OCI-LY7 (cell line): Measurements from ENCODE around the gene POU2AF3. TPM values are rescaled to one million over a fixed set of nuclear protein-coding genes. Genes with fewer than 3 reads are reported as not detected.

Experiments
- BruUV-seq: library from RNA; stranded (reverse); fragments of 400-500 nt; replicated peaks from 2 replicates; lab custom pipeline; 2021; lab: Mats Ljungman, UMichigan
- CTCF ChIA-PET: fragments of 300-600 bp; sonication (Branson Sonifier 250); formaldehyde crosslinking; loops from one replicate; lab custom pipeline; 2022; ENCODE audit warnings: antibody characterized with exemption; ENCODE audit not compliant: unreplicated experiment; lab: Charles Lee
- POLR2A ChIA-PET: fragments of 300-600 bp; sonication (Branson Sonifier 250); formaldehyde crosslinking; loops from one replicate; lab custom pipeline; 2022; ENCODE audit warnings: antibody characterized with exemption; lab: Charles Lee
- DNase-seq: peaks from one replicate; pipeline ENCODE4 v3.0.0-alpha.2; 2015; ENCODE audit warnings: low spot score
- H2AFZ ChIP-seq: fragments of 200-600 bp; sonication (generic), shearing (Covaris generic); 2 replicates; pipeline ENCODE4 v1.6.1; 2014; ENCODE audit warnings: mild to moderate bottlenecking, antibody characterized with exemption, low read length, moderate library complexity
- H3K27ac ChIP-seq: fragments of 200-600 bp; sonication (generic); 2 replicates; pipeline ENCODE4 v1.5.1; 2014; ENCODE audit warnings: mixed run types, low read depth, mild to moderate bottlenecking, moderate library complexity, low read length, inconsistent platforms; ENCODE audit not compliant: poor library complexity, severe bottlenecking
- H3K36me3 ChIP-seq: fragments of 200-600 bp; sonication (generic); 2 replicates; pipeline ENCODE4 v1.6.1; 2014; ENCODE audit warnings: mild to moderate bottlenecking, antibody characterized with exemption, low read length, moderate library complexity, mixed read lengths; ENCODE audit not compliant: insufficient read depth
- H3K4me1 ChIP-seq: fragments of 200-600 bp; sonication (generic); 2 replicates; pipeline ENCODE4 v1.5.1; 2014; ENCODE audit warnings: mild to moderate bottlenecking, low read length; ENCODE audit not compliant: insufficient read depth, poor library complexity, severe bottlenecking
- H3K4me2 ChIP-seq: fragments of 200-600 bp; sonication (generic); 2 replicates; pipeline ENCODE4 v1.6.1; 2014; ENCODE audit warnings: mild to moderate bottlenecking, low read length
- H3K4me3 ChIP-seq: fragments of 200-600 bp; sonication (generic); 2 replicates; pipeline ENCODE4 v1.5.1; 2014; ENCODE audit warnings: mild to moderate bottlenecking, low read depth, low read length; ENCODE audit not compliant: poor library complexity, severe bottlenecking
- H3K79me2 ChIP-seq: fragments of 200-600 bp; sonication (generic); 2 replicates; pipeline ENCODE4 v1.6.1; 2016; ENCODE audit warnings: low read depth, mild to moderate bottlenecking, low read length, moderate library complexity, mixed read lengths; ENCODE audit not compliant: insufficient read depth
- H3K9me2 ChIP-seq: fragments of 200-600 bp; sonication (generic); 2 replicates; pipeline ENCODE4 v1.6.1; 2016; ENCODE audit warnings: mild to moderate bottlenecking, low read length, mixed read lengths; ENCODE audit not compliant: insufficient read depth
- H3K9me3 ChIP-seq: fragments of 200-600 bp; sonication (generic); 2 replicates; pipeline ENCODE4 v1.6.1; 2014; ENCODE audit warnings: mild to moderate bottlenecking, mixed run types, low read length, mixed read lengths
- H4K20me1 ChIP-seq: fragments of 200-600 bp; sonication (generic); 2 replicates; pipeline ENCODE4 v1.6.1; 2014; ENCODE audit warnings: mild to moderate bottlenecking, antibody characterized with exemption, low read length, moderate library complexity, mixed read lengths; ENCODE audit not compliant: insufficient read depth
- EZH2phosphoT487 ChIP-seq: fragments of 200-600 bp; sonication (generic); IDR thresholded peaks from 2 replicates; pipeline ENCODE4 v1.6.1; 2018; ENCODE audit warnings: low read depth, borderline replicate concordance, mild to moderate bottlenecking, mixed run types, antibody characterized with exemption, low read length, moderate library complexity, mixed read lengths
- intact Hi-C: fragments of 100-400 bp; cut with micrococcal nuclease; formaldehyde crosslinking; loops from one replicate; pipeline ENCODE4 v1.10.0; 2022; ENCODE audit not compliant: unreplicated experiment
- total RNA-seq, 2 experiments: library from RNA; depleted of rRNA in 1 of 2; stranded (reverse); fragments of >200 nt in 1 of 2; shearing (Covaris generic) in 1 of 2; gene quantifications; 2 replicates each; pipeline ENCODE4 v1.2.3, GENCODE V29; 2014 to 2022
- TF ChIP-seq, protein P1 (sequence below): fragments of 200-600 bp; sonication (generic); conservative IDR thresholded peaks from 2 replicates; pipeline ENCODE4 v1.5.1; 2014; ENCODE audit warnings: mild to moderate bottlenecking, antibody characterized with exemption, low read length, moderate library complexity, mixed read lengths

Gene POU2AF3
- total RNA-seq, 2 experiments from 2014 or later: not detected

DNA sequence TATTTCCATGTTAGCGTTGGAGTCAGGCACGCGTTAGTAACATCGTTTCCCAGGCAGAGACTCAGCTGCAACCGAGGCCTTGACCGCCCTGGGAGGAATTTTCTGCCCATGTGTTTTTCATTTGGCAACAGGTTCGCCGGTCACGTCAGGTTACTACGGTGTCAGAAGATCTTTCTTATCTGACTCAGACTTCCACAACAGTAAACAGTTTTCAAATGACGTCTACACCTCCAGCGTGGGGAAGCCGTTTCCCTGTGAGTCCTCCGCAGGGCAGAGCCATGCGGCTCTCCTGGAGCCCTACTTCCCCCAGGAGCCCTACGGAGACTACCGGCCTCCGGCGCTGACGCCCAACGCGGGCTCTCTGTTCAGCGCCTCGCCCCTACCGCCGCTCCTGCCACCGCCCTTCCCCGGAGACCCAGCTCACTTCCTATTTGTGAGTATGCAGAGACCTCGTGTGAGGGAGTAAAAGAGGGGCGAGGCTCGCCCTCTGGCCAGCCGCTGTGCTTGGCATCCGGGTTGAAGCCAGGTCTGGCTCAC lies 14.3 kb upstream of the POU2AF3 start:
- Histone ChIP-seq H4K20me1 (no peaks in the 10 kb centered on the region), H3K79me2 (no peaks in the 10 kb centered on the region), H3K36me3 (no peaks in the 10 kb centered on the region), H3K4me1 (peaks cover 4% of the 10 kb centered on the region), H3K27ac (no peak overlapping the region), H3K9me3 (no peaks in the 10 kb centered on the region), H3K4me2 (peak overlapping the region; percentile 44; the same call in 1 of the 2 replicates), H2AFZ (peak overlapping the region; percentile 37; the same call in 1 of the 2 replicates), H3K4me3 (no peak overlapping the region), H3K9me2 (no peaks in the 10 kb centered on the region)
- CTCF ChIA-PET: interaction anchor here (0.6 to 2.4 kb wide), 5 partner anchors 136 to 162 kb away, joined by 3 to 22 read pairs (median 4); no protein-coding TSS in a partner anchor
- TF ChIP-seq, protein P1, sequence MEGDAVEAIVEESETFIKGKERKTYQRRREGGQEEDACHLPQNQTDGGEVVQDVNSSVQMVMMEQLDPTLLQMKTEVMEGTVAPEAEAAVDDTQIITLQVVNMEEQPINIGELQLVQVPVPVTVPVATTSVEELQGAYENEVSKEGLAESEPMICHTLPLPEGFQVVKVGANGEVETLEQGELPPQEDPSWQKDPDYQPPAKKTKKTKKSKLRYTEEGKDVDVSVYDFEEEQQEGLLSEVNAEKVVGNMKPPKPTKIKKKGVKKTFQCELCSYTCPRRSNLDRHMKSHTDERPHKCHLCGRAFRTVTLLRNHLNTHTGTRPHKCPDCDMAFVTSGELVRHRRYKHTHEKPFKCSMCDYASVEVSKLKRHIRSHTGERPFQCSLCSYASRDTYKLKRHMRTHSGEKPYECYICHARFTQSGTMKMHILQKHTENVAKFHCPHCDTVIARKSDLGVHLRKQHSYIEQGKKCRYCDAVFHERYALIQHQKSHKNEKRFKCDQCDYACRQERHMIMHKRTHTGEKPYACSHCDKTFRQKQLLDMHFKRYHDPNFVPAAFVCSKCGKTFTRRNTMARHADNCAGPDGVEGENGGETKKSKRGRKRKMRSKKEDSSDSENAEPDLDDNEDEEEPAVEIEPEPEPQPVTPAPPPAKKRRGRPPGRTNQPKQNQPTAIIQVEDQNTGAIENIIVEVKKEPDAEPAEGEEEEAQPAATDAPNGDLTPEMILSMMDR: no peak
- no peak for TF ChIP-seq EZH2phosphoT487
- DNase-seq: no peak
- POLR2A ChIA-PET: interaction anchor here (0.6 to 4.3 kb wide), 3 partner anchors 12 to 139 kb away, joined by 4 to 33 read pairs (median 11); no protein-coding TSS in a partner anchor
- BruUV-seq: no TSS peak
- intact Hi-C loops: loop anchor here (1.0 kb wide), 5 partner anchors 80 to 162 kb away; no protein-coding TSS in a partner anchor

- no peaks in the 10 kb centered on the region for H3K9me2 ChIP-seq
- no peaks in the 10 kb centered on the region for H3K9me3 ChIP-seq
- H3K4me3 ChIP-seq: no peak overlapping the region
- ChIA-PET CTCF (no interaction called here), POLR2A (interaction anchor here (0.6 to 4.3 kb wide), 3 partner anchors 133 to 891 kb away, joined by 3 to 33 read pairs (median 3); no protein-coding TSS in a partner anchor)
- H2AFZ ChIP-seq: no peak overlapping the region
- H3K36me3 ChIP-seq: no peaks in the 10 kb centered on the region
- H3K4me1 ChIP-seq: peaks cover 4% of the 10 kb centered on the region
- no peaks in the 10 kb centered on the region for H3K79me2 ChIP-seq
- H3K4me2 ChIP-seq: no peak overlapping the region
- no peaks in the 10 kb centered on the region for H4K20me1 ChIP-seq
- H3K27ac ChIP-seq: no peak overlapping the region
- BruUV-seq: no TSS peak
- TF ChIP-seq, protein P1: no peak
- no peak for TF ChIP-seq EZH2phosphoT487
- intact Hi-C loops: no loop called here
- no peak for DNase-seq
Measured at GRCh38 chr11:111285189-111286091, 12.9 kb upstream of the POU2AF3 start.
